ENCODE results near the gene UBE2N. TPM values are rescaled to one million over a fixed set of nuclear protein-coding genes. Genes with fewer than 3 reads are reported as not detected.

UBE2N gene
- total RNA-seq, 2 experiments from 2014 or later: 186 to 192 TPM

DNA sequence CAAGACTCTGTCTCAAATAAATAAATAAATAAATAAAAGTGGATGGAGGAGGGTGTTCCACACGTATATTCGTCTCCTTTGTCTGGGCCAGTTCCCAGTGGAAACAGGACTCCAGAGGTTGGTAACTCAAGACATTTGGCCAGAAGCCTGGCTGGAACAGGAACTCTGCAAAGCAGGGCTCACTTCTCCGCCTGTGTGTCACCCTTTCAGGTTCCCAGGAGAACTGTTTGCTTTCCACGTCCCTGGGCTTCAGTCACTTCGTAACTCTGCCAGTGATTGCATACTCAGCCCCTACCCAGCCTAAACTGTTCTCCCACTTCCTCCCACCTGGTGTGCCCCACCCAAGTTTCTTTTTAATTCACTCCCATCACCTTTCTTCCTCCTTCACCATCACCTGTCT is 7.0 kb upstream of the UBE2N start:
- intact Hi-C loops (cut with micrococcal nuclease): loop anchor here (10.0 kb wide), 1 partner anchor 1314 kb away; no protein-coding TSS in a partner anchor
- CTCF ChIA-PET: no interaction called here
- H3K27ac Mint-ChIP-seq: no peak overlapping the region

DNA sequence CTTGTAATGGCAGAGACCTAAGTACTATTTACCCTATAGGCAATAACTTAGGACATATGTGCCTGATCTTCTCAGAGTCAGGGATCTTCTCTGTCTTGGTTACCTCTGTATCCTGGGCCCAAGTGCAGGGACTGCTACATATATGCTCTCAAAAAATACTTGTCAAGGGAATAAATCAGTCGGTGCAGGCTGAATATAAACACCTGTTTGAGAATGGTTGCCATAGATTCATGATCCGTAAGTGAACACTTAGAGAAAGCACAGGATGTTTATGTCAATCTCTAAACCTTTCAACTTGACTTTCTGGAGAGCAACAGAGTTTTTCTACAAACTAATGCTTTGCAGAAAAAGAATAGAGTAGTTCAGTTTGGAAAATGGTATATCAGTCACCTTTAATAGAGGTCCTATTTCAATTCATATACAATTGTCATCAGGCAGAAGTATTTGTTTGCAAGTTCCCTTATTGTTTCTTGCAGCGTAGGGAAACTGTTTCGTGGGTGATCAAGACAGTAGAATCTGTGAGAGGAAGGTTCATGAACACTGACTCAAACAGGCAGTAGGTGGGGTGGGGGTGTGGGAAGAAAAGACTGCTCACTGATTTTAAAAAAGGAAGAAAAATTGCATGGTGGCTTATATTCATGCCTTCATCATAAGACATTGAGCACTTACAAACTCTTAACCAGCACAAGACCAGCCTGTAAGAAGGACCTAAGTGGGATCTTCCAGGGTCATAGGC is 6.0 kb upstream of the UBE2N start:
- Mint-ChIP-seq H3K4me3 (no peak overlapping the region), H3K27me3 (no peaks in the 10 kb centered on the region), H3K27ac (no peak overlapping the region), H3K4me1 (ENCODE audit: low read depth) (peaks cover 24% of the 10 kb centered on the region), H3K36me3 (ENCODE audit: low read depth) (no peaks in the 10 kb centered on the region), H3K9me3 (no peaks in the 10 kb centered on the region)
- DNase-seq: peak; percentile 30
- TF ChIP-seq, protein P1, sequence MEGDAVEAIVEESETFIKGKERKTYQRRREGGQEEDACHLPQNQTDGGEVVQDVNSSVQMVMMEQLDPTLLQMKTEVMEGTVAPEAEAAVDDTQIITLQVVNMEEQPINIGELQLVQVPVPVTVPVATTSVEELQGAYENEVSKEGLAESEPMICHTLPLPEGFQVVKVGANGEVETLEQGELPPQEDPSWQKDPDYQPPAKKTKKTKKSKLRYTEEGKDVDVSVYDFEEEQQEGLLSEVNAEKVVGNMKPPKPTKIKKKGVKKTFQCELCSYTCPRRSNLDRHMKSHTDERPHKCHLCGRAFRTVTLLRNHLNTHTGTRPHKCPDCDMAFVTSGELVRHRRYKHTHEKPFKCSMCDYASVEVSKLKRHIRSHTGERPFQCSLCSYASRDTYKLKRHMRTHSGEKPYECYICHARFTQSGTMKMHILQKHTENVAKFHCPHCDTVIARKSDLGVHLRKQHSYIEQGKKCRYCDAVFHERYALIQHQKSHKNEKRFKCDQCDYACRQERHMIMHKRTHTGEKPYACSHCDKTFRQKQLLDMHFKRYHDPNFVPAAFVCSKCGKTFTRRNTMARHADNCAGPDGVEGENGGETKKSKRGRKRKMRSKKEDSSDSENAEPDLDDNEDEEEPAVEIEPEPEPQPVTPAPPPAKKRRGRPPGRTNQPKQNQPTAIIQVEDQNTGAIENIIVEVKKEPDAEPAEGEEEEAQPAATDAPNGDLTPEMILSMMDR (IDR thresholded peaks at IDR 0.05): no peak
- POLR2A ChIA-PET: interaction anchor here (1.4 kb wide), 1 partner anchor 9 kb away, joined by 3 read pairs; no protein-coding TSS in a partner anchor
- CTCF ChIA-PET: interaction anchor here (0.6 kb wide), 1 partner anchor 27 kb away, joined by 3 read pairs; no protein-coding TSS in a partner anchor
- intact Hi-C loops (cut with micrococcal nuclease): loop anchor here (10.0 kb wide), 1 partner anchor 1313 kb away; no protein-coding TSS in a partner anchor
- peak; percentile 60 for ATAC-seq

More for the DNA sequence above, 7.0 kb upstream of the UBE2N start:
- Mint-ChIP-seq H3K36me3 (ENCODE audit: low read depth) (no peaks in the 10 kb centered on the region), H3K4me1 (ENCODE audit: low read depth) (peaks cover 16% of the 10 kb centered on the region), H3K4me3 (no peak overlapping the region), H3K9me3 (no peaks in the 10 kb centered on the region), H3K27me3 (no peaks in the 10 kb centered on the region)
- POLR2A ChIA-PET: no interaction called here
- TF ChIP-seq, protein P1 (IDR thresholded peaks at IDR 0.05): no peak
- ATAC-seq (no peak), DNase-seq (no peak)

DNA sequence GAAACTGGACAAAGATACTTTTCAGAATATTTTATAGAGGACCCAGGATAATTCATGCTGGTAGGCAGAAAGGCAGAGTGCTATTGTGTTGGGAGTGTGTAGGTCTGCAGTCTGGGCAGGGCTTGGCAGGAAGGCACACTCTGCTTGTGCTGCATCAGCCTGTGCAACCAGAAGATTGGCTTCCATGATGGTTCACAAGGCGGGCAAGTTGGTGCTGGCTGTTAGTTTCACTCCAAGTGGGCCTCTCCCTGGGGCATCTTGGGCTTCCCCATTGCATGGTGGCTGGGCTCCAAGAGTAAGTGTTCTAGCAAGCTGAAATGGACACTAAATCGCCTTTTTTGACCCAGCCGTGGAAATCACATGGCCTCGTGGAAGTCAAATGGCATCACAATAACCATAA is 1.8 kb upstream of the UBE2N start:
- intact Hi-C loops (cut with micrococcal nuclease): loop anchor here (5.0 to 10.0 kb wide), 2 partner anchors 66 to 1309 kb away; partner anchors contain the start of gene NUDT4
- Mint-ChIP-seq H3K4me1 (ENCODE audit: low read depth) (peaks cover 43% of the 10 kb centered on the region), H3K27me3 (no peaks in the 10 kb centered on the region), H3K27ac (no peak overlapping the region), H3K36me3 (ENCODE audit: low read depth) (peaks cover 10% of the 10 kb centered on the region), H3K9me3 (no peaks in the 10 kb centered on the region), H3K4me3 (no peak overlapping the region)
- DNase-seq (peak; percentile 16), ATAC-seq (no peak)
- TF ChIP-seq, protein P1 (IDR thresholded peaks at IDR 0.05): no peak
- ChIA-PET CTCF (interaction anchor here (2.5 kb wide), 1 partner anchor 24 kb away, joined by 11 read pairs; no protein-coding TSS in a partner anchor), POLR2A (interaction anchor here (3.2 kb wide), 1 partner anchor 24 kb away, joined by 15 read pairs; the partner anchor contains the start of gene MRPL42)

DNA sequence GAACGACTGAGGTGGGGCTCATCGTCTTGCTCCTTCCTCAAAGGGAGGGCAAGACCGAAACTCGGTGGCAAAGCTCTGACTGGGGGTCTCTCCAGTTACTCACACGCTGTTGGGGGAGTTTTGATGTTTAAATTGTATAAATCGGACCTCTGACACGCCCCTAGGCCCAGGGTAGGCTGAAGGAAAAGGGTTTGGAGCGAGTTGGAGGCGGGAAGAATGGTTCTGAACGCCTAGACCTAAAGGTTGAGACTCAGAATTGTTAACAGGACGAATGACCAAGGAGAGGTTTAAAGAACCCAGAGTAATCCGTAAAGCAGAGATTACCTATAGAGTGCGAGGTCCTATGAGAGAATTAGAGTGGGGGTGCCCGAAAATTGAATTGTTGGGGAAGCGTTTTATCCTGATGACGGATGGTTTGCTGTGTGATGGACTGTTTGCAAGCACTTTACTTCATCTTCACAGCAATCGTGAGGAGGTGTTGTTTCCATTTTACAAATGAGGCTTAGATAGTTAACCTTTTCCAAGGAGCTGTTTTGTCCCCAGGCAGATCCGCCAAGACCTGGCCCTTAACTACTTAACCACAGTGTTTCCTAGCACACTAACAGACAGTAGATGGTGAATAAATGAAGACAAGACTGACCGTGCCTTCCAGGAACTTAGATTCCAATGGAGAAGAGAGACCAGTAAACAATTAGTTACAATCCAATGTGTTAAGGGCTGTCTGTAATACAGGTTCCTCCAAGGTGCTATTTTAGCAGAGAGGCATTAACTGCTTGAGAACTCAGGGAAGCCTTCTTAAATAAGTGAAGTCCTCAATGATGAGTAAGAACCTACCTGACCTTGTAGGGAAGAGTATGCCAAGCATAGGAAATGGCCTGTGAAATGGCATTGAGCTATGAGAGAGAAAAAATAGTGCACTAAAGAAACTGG is 929 bp upstream of the UBE2N start:
- H3K4me1 Mint-ChIP-seq (ENCODE audit: low read depth): peaks cover 47% of the 10 kb centered on the region
- DNase-seq (no peak), ATAC-seq (no peak)
- peaks cover 10% of the 10 kb centered on the region for H3K36me3 Mint-ChIP-seq (ENCODE audit: low read depth)
- POLR2A ChIA-PET: interaction anchor here (1.4 to 3.2 kb wide), 3 partner anchors 16 to 345 kb away, joined by 4 to 15 read pairs (median 4); partner anchors contain the start of gene MRPL42
- intact Hi-C loops (cut with micrococcal nuclease): loop anchor here (5.0 to 10.0 kb wide), 2 partner anchors 65 to 1308 kb away; partner anchors contain the start of gene NUDT4
- H3K9me3 Mint-ChIP-seq: no peaks in the 10 kb centered on the region
- no peaks in the 10 kb centered on the region for H3K27me3 Mint-ChIP-seq
- CTCF ChIA-PET: interaction anchor here (0.7 to 2.5 kb wide), 4 partner anchors 23 to 60 kb away, joined by 3 to 11 read pairs (median 4); partner anchors contain the start of gene MRPL42
- TF ChIP-seq, protein P1 (IDR thresholded peaks at IDR 0.05): no peak
- H3K27ac Mint-ChIP-seq: peak overlapping the region; percentile 98
- H3K4me3 Mint-ChIP-seq: peak overlapping the region; percentile 99

Measured in activated CD8-positive, alpha-beta T cell treated with anti-CD3 and anti-CD28 coated beads for 36 hours (primary cell).